Epithelial cell of proximal tubule (primary cell): Measurements from ENCODE around the gene ANKRD13A. TPM values are rescaled to one million over a fixed set of nuclear protein-coding genes. Genes with fewer than 3 reads are reported as not detected.

ENCODE experiments used
- DNase-seq: peaks from one replicate; pipeline ENCODE4 v3.0.0-alpha.2; 2011; ENCODE audit warnings: low read depth
- H3K4me3 ChIP-seq: 2 replicates; pipeline ENCODE4 v1.5.1; 2011; ENCODE audit warnings: low read depth, mild to moderate bottlenecking, low read length
- CTCF ChIP-seq: conservative IDR thresholded peaks from 2 replicates; pipeline ENCODE4 v1.5.1; 2012; ENCODE audit warnings: low read depth, mild to moderate bottlenecking, low read length
- total RNA-seq: library from RNA; depleted of rRNA; stranded (reverse); fragments of >200 nt; gene quantifications from 2 replicates; pipeline ENCODE4 v1.2.3, GENCODE V29; 2015

The ANKRD13A gene
- total RNA-seq, 1 donor from 2014 or later: 43.8 TPM

- no peak overlapping the region for H3K4me3 ChIP-seq
- TF ChIP-seq CTCF: no peak
- no peak for DNase-seq
These were observed 45.6 kb upstream of the ANKRD13A start for GRCh38 chr12:109953656-109954055.

- no peak for DNase-seq
These were observed 40.9 kb upstream of the ANKRD13A start for GRCh38 chr12:109958374-109958773.

GRCh38 chr12:109959411-109960093 is 39.7 kb upstream of the ANKRD13A start:
- no peak for TF ChIP-seq CTCF
- no peak overlapping the region for H3K4me3 ChIP-seq
- no peak for DNase-seq

More at GRCh38 chr12:109958374-109958773, 40.9 kb upstream of the ANKRD13A start:
- no peak overlapping the region for H3K4me3 ChIP-seq
- TF ChIP-seq CTCF: no peak

GRCh38 chr12:109961201-109961600 is 38.0 kb upstream of the ANKRD13A start:
- no peak for DNase-seq
- H3K4me3 ChIP-seq: no peak overlapping the region
- TF ChIP-seq CTCF: no peak

GRCh38 chr12:109961612-109962011 is 37.6 kb upstream of the ANKRD13A start:
- DNase-seq: no peak
- H3K4me3 ChIP-seq: no peak overlapping the region
- TF ChIP-seq CTCF: no peak

GRCh38 chr12:109962398-109962797 is 36.8 kb upstream of the ANKRD13A start:
- H3K4me3 ChIP-seq: no peak overlapping the region
- TF ChIP-seq CTCF: no peak
- DNase-seq: no peak

- DNase-seq: no peak
- TF ChIP-seq CTCF: no peak
- H3K4me3 ChIP-seq: no peak overlapping the region
These were observed 35.9 kb upstream of the ANKRD13A start for GRCh38 chr12:109963330-109963729.
